ENCODE data around the gene MAFB.

The MAFB gene

GRCh38 chr20:40654876-40655275 is 34.2 kb downstream of the MAFB start:
- TF ChIP-seq, protein P1, sequence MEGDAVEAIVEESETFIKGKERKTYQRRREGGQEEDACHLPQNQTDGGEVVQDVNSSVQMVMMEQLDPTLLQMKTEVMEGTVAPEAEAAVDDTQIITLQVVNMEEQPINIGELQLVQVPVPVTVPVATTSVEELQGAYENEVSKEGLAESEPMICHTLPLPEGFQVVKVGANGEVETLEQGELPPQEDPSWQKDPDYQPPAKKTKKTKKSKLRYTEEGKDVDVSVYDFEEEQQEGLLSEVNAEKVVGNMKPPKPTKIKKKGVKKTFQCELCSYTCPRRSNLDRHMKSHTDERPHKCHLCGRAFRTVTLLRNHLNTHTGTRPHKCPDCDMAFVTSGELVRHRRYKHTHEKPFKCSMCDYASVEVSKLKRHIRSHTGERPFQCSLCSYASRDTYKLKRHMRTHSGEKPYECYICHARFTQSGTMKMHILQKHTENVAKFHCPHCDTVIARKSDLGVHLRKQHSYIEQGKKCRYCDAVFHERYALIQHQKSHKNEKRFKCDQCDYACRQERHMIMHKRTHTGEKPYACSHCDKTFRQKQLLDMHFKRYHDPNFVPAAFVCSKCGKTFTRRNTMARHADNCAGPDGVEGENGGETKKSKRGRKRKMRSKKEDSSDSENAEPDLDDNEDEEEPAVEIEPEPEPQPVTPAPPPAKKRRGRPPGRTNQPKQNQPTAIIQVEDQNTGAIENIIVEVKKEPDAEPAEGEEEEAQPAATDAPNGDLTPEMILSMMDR (IDR thresholded peaks at IDR 0.05; ENCODE audit: low read depth, low read length, missing control alignments) = no peak

GRCh38 chr20:40652441-40652987 is 36.5 kb downstream of the MAFB start:
- TF ChIP-seq, protein P1 (IDR thresholded peaks at IDR 0.05; ENCODE audit: low read depth, low read length, missing control alignments) = no peak
- no peak for DNase-seq (ENCODE audit: extremely low read depth, low read depth)
- H3K4me3 ChIP-seq (replicated peaks; ENCODE audit: low read depth, low read length) = no peak overlapping the region

More at GRCh38 chr20:40654876-40655275, 34.2 kb downstream of the MAFB start:
- H3K4me3 ChIP-seq (replicated peaks; ENCODE audit: low read depth, low read length) = no peak overlapping the region
- no peak for DNase-seq (ENCODE audit: extremely low read depth, low read depth)

- no peak for DNase-seq (ENCODE audit: extremely low read depth, low read depth)
- TF ChIP-seq, protein P1 (IDR thresholded peaks at IDR 0.05; ENCODE audit: low read depth, low read length, missing control alignments) = no peak
- no peak overlapping the region for H3K4me3 ChIP-seq (replicated peaks; ENCODE audit: low read depth, low read length)
Observed at GRCh38 chr20:40651151-40651550, 37.9 kb downstream of the MAFB start.

- no peak overlapping the region for H3K4me3 ChIP-seq (replicated peaks; ENCODE audit: low read depth, low read length)
- DNase-seq (ENCODE audit: extremely low read depth, low read depth) = no peak
- TF ChIP-seq, protein P1 (IDR thresholded peaks at IDR 0.05; ENCODE audit: low read depth, low read length, missing control alignments) = no peak
Observed at GRCh38 chr20:40650707-40651106, 38.3 kb downstream of the MAFB start.

DNA sequence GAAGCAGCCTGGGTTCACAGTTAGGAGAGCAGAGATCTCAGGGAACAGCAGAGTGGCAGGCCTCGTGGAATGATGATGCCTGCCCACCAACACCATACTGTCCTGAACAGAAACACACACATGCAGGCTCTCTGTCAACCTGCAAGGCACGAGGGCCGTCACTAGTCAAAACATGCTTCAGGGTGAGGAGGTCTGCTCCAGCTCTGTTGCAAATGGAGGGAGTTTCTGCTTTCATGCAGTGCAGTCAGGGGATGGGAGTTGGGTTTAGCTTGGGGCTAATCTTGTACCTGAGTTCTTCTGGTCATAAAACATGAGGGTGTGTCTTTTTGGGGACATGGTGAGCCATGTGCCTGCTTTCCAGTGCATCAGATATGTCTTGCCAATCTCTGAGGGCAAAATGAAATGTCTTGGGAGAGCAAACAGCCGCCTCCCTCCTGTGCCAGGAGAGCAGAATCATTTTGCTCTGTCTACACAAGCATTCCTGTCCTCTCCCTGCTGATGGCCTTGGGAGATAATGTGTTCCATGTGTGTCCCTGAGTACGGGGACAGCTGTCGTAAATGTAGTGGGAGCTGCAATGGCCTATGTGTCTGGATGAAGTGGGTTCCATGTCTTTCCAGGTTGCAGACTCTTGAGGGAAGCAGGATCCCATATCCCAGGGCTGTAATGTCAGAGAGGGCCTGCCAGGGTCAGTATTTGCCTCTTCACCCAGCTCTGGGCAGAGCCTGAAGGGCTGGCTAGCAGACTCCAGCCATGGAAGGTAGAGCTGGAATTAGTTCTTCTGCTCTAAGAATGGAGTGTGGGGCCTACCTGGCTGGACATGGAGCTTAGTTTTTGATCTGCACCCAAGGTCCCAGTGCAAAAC is 40.6 kb downstream of the MAFB start:
- DNase-seq (ENCODE audit: extremely low read depth, low read depth) = no peak
- H3K4me3 ChIP-seq (replicated peaks; ENCODE audit: low read depth, low read length) = no peak overlapping the region
- TF ChIP-seq, protein P1 (IDR thresholded peaks at IDR 0.05; ENCODE audit: low read depth, low read length, missing control alignments) = no peak

GRCh38 chr20:40646813-40647212 is 42.2 kb downstream of the MAFB start:
- no peak for DNase-seq (ENCODE audit: extremely low read depth, low read depth)
- TF ChIP-seq, protein P1 (IDR thresholded peaks at IDR 0.05; ENCODE audit: low read depth, low read length, missing control alignments) = no peak
- H3K4me3 ChIP-seq (replicated peaks; ENCODE audit: low read depth, low read length) = no peak overlapping the region

Data from HFF-Myc (cell line).